ENCODE results near the gene SNAPC4.

- TF ChIP-seq CTCF (IDR thresholded peaks at IDR 0.05) (no peak), CEBPB (IDR thresholded peaks at IDR 0.05) (no peak), EP300 (IDR thresholded peaks at IDR 0.05) (no peak)
Observed at GRCh38 chr9:136380381-136380780, 19.6 kb downstream of the SNAPC4 start.

Measured in A549 (cell line).